ENCODE data around the gene ZFYVE28.

DNA sequence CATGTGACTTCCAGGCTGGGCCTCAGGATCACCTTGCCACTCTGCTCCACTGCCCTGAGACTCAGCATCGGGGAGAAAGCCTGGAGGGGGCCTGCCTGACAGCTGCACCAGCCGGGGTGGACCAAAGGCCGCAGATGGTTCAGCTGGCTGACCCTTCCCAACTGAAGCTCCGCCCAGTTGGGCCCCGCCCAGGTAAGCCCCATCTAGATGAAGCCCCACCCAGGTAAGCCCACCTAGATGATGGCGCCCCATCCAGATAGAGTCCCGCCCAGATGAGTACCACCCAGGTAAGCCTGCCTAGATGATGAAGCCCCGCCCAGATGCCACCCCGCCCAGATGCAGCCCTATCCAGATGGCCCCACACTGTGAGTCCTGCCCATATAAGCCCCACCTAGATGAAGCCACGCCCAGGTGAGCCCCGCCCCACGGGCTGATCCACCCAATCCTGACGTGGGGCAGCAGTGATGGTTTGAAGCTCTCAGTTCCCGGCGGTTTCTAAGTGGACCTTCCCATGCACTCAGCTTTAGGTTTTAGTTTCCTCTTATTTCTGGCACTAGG lies 10.0 kb downstream of the ZFYVE28 start:
- no peak for TF ChIP-seq RAD21 (IDR thresholded peaks at IDR 0.05; ENCODE audit: low read depth)
- TF ChIP-seq CEBPB (IDR thresholded peaks at IDR 0.05) = no peak
- TF ChIP-seq EGR1 (IDR thresholded peaks at IDR 0.05) = no peak
- no peak for TF ChIP-seq EP300 (IDR thresholded peaks at IDR 0.05; ENCODE audit: borderline replicate concordance)
- no peak for TF ChIP-seq TEAD4 (IDR thresholded peaks at IDR 0.05)
- TF ChIP-seq FOXM1 (IDR thresholded peaks at IDR 0.05; ENCODE audit: borderline replicate concordance, low read depth) = no peak
- TF ChIP-seq TAF1 (IDR thresholded peaks at IDR 0.05; ENCODE audit: low read depth) = no peak
- TF ChIP-seq, protein P1, sequence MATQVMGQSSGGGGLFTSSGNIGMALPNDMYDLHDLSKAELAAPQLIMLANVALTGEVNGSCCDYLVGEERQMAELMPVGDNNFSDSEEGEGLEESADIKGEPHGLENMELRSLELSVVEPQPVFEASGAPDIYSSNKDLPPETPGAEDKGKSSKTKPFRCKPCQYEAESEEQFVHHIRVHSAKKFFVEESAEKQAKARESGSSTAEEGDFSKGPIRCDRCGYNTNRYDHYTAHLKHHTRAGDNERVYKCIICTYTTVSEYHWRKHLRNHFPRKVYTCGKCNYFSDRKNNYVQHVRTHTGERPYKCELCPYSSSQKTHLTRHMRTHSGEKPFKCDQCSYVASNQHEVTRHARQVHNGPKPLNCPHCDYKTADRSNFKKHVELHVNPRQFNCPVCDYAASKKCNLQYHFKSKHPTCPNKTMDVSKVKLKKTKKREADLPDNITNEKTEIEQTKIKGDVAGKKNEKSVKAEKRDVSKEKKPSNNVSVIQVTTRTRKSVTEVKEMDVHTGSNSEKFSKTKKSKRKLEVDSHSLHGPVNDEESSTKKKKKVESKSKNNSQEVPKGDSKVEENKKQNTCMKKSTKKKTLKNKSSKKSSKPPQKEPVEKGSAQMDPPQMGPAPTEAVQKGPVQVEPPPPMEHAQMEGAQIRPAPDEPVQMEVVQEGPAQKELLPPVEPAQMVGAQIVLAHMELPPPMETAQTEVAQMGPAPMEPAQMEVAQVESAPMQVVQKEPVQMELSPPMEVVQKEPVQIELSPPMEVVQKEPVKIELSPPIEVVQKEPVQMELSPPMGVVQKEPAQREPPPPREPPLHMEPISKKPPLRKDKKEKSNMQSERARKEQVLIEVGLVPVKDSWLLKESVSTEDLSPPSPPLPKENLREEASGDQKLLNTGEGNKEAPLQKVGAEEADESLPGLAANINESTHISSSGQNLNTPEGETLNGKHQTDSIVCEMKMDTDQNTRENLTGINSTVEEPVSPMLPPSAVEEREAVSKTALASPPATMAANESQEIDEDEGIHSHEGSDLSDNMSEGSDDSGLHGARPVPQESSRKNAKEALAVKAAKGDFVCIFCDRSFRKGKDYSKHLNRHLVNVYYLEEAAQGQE (IDR thresholded peaks at IDR 0.05; ENCODE audit: low read depth) = no peak
- TF ChIP-seq TCF12 (IDR thresholded peaks at IDR 0.05; ENCODE audit: low read depth) = no peak
- no peak for TF ChIP-seq ZBTB7A (IDR thresholded peaks at IDR 0.05; ENCODE audit: low read depth)
- TF ChIP-seq CREB1 (IDR thresholded peaks at IDR 0.05; ENCODE audit: low read depth) = no peak
- no peak for TF ChIP-seq YY1 (IDR thresholded peaks at IDR 0.05; ENCODE audit: low read depth)
- TF ChIP-seq, protein P2, sequence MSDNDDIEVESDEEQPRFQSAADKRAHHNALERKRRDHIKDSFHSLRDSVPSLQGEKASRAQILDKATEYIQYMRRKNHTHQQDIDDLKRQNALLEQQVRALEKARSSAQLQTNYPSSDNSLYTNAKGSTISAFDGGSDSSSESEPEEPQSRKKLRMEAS (IDR thresholded peaks at IDR 0.05) = no peak
- TF ChIP-seq, protein P3, sequence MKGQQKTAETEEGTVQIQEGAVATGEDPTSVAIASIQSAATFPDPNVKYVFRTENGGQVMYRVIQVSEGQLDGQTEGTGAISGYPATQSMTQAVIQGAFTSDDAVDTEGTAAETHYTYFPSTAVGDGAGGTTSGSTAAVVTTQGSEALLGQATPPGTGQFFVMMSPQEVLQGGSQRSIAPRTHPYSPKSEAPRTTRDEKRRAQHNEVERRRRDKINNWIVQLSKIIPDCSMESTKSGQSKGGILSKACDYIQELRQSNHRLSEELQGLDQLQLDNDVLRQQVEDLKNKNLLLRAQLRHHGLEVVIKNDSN (IDR thresholded peaks at IDR 0.05) = no peak
